Osteoblast (primary cell): Measurements from ENCODE around the gene SWAP70. TPM values are rescaled to one million over a fixed set of nuclear protein-coding genes. Genes with fewer than 3 reads are reported as not detected.

Experiments
- DNase-seq: peaks from one replicate; pipeline ENCODE4 v3.0.0; 2011; ENCODE audit warnings: low spot score, mixed read lengths; ENCODE audit not compliant: insufficient read length; ENCODE audit errors: missing footprints
- H2AFZ ChIP-seq: 2 replicates; pipeline ENCODE4 v1.6.0; 2011; ENCODE audit warnings: mild to moderate bottlenecking, low read length
- H3K27ac ChIP-seq: 2 replicates; pipeline ENCODE4 v1.5.1; 2011; ENCODE audit warnings: mild to moderate bottlenecking, low read depth, low read length, moderate library complexity
- H3K27me3 ChIP-seq: 2 replicates; pipeline ENCODE4 v1.6.0; 2012; ENCODE audit warnings: mild to moderate bottlenecking, control low read depth, inconsistent platforms, low read length, moderate library complexity; ENCODE audit not compliant: insufficient read depth
- H3K36me3 ChIP-seq: 2 replicates; pipeline ENCODE4 v1.5.1; 2011; ENCODE audit warnings: mild to moderate bottlenecking, low read length, control low read depth, moderate library complexity; ENCODE audit not compliant: insufficient read depth
- H3K4me1 ChIP-seq: 2 replicates; pipeline ENCODE4 v1.5.1; 2011; ENCODE audit warnings: mild to moderate bottlenecking, low read length, control low read depth, moderate library complexity; ENCODE audit not compliant: insufficient read depth
- H3K4me2 ChIP-seq: 2 replicates; pipeline ENCODE4 v1.6.0; 2011; ENCODE audit warnings: mild to moderate bottlenecking, low read length; ENCODE audit not compliant: insufficient read depth
- H3K4me3 ChIP-seq: fragments of 200-600 bp; sonication (generic); 3 replicates; pipeline ENCODE4 v1.5.1; 2012; ENCODE audit warnings: mild to moderate bottlenecking, low read length, inconsistent platforms; ENCODE audit not compliant: insufficient read depth
- H3K79me2 ChIP-seq: 2 replicates; pipeline ENCODE4 v1.6.0; 2012; ENCODE audit warnings: mild to moderate bottlenecking, low read length, control low read depth, inconsistent platforms; ENCODE audit not compliant: insufficient read depth
- H3K9me3 ChIP-seq: 2 replicates; pipeline ENCODE4 v1.5.1; 2011; ENCODE audit warnings: low read depth, low read length, control low read depth
- H4K20me1 ChIP-seq: 2 replicates; pipeline ENCODE4 v1.6.0; 2012; ENCODE audit warnings: mild to moderate bottlenecking, low read length, control low read depth; ENCODE audit not compliant: insufficient read depth
- CTCF ChIP-seq: IDR thresholded peaks from 2 replicates; pipeline ENCODE4 v1.5.1; 2011; ENCODE audit warnings: mild to moderate bottlenecking, low read depth, low read length, moderate library complexity; ENCODE audit errors: extremely low read depth
- total RNA-seq: library from RNA; depleted of rRNA; stranded (reverse); fragments of >200 nt; gene quantifications from 2 replicates; pipeline ENCODE4 v1.2.3, GENCODE V29; 2012

SWAP70 gene
- total RNA-seq, 1 donor: 62.2 TPM

GRCh38 chr11:9775398-9775779 lies 111.5 kb downstream of the SWAP70 start:
- Histone ChIP-seq H3K4me3 (peak overlapping the region; percentile 12), H3K9me3 (no peaks in the 10 kb centered on the region), H3K4me2 (peak overlapping the region; percentile 40), H3K36me3 (peaks cover 22% of the 10 kb centered on the region), H3K79me2 (peaks cover 8% of the 10 kb centered on the region), H4K20me1 (no peaks in the 10 kb centered on the region), H3K27ac (peak overlapping the region; percentile 66), H3K4me1 (peaks cover 30% of the 10 kb centered on the region), H3K27me3 (no peaks in the 10 kb centered on the region), H2AFZ (no peak overlapping the region)
- no peak for TF ChIP-seq CTCF
- DNase-seq: no peak

GRCh38 chr11:9776203-9776602 lies 112.3 kb downstream of the SWAP70 start:
- no peak for TF ChIP-seq CTCF
- peaks cover 8% of the 10 kb centered on the region for H3K79me2 ChIP-seq
- peaks cover 30% of the 10 kb centered on the region for H3K4me1 ChIP-seq
- no peak for DNase-seq
- H4K20me1 ChIP-seq: no peaks in the 10 kb centered on the region
- no peaks in the 10 kb centered on the region for H3K9me3 ChIP-seq
- H3K36me3 ChIP-seq: peaks cover 30% of the 10 kb centered on the region
- no peak overlapping the region for H3K4me2 ChIP-seq
- peak overlapping the region; percentile 18 for H3K4me3 ChIP-seq
- H2AFZ ChIP-seq: no peak overlapping the region
- H3K27me3 ChIP-seq: no peaks in the 10 kb centered on the region
- peak overlapping the region; percentile 11 for H3K27ac ChIP-seq

- no peak for DNase-seq
- Histone ChIP-seq H3K27ac (no peak overlapping the region), H3K4me3 (no peak overlapping the region), H3K36me3 (peaks cover 38% of the 10 kb centered on the region), H3K4me1 (peaks cover 30% of the 10 kb centered on the region), H3K9me3 (no peaks in the 10 kb centered on the region), H3K79me2 (peaks cover 8% of the 10 kb centered on the region), H3K27me3 (no peaks in the 10 kb centered on the region), H4K20me1 (no peaks in the 10 kb centered on the region), H3K4me2 (peak overlapping the region; percentile 4), H2AFZ (no peak overlapping the region)
- TF ChIP-seq CTCF: no peak
Measured at GRCh38 chr11:9777066-9777465, 113.2 kb downstream of the SWAP70 start.

GRCh38 chr11:9777525-9777924 lies 113.6 kb downstream of the SWAP70 start:
- no peaks in the 10 kb centered on the region for H3K27me3 ChIP-seq
- H3K4me2 ChIP-seq: no peak overlapping the region
- no peaks in the 10 kb centered on the region for H4K20me1 ChIP-seq
- no peak for TF ChIP-seq CTCF
- peaks cover 40% of the 10 kb centered on the region for H3K36me3 ChIP-seq
- no peak overlapping the region for H2AFZ ChIP-seq
- H3K4me3 ChIP-seq: no peak overlapping the region
- peaks cover 8% of the 10 kb centered on the region for H3K79me2 ChIP-seq
- H3K27ac ChIP-seq: no peak overlapping the region
- H3K4me1 ChIP-seq: peaks cover 30% of the 10 kb centered on the region
- DNase-seq: no peak
- no peaks in the 10 kb centered on the region for H3K9me3 ChIP-seq
